Peyer's patch (tissue), 4 donors: ENCODE results near the gene MSI2.

ENCODE experiments used
- POLR2A ChIP-seq, 2 donors: fragments of 450-650 bp; IDR thresholded peaks; one replicate each; pipeline ENCODE4 v1.5.1; 2017; ENCODE audit warnings: antibody characterized with exemption in 2 of 2, mild to moderate bottlenecking in 2 of 2, moderate library complexity in 2 of 2
- TF ChIP-seq, protein P1 (sequence below), 6 experiments: fragments of 450-650 bp in 4 of 6; fragments of 200-600 bp in 2 of 6; sonication (generic) in 1 of 6; IDR thresholded peaks; one replicate each; pipeline ENCODE4 v1.5.1; 2017 to 2019; ENCODE audit warnings: antibody characterized with exemption in 6 of 6, mild to moderate bottlenecking in 3 of 6, moderate library complexity in 1 of 6

GRCh38 chr17:57672971-57673370 is 416.6 kb downstream of the MSI2 start:
- TF ChIP-seq, protein P1, sequence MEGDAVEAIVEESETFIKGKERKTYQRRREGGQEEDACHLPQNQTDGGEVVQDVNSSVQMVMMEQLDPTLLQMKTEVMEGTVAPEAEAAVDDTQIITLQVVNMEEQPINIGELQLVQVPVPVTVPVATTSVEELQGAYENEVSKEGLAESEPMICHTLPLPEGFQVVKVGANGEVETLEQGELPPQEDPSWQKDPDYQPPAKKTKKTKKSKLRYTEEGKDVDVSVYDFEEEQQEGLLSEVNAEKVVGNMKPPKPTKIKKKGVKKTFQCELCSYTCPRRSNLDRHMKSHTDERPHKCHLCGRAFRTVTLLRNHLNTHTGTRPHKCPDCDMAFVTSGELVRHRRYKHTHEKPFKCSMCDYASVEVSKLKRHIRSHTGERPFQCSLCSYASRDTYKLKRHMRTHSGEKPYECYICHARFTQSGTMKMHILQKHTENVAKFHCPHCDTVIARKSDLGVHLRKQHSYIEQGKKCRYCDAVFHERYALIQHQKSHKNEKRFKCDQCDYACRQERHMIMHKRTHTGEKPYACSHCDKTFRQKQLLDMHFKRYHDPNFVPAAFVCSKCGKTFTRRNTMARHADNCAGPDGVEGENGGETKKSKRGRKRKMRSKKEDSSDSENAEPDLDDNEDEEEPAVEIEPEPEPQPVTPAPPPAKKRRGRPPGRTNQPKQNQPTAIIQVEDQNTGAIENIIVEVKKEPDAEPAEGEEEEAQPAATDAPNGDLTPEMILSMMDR (IDR thresholded peaks at IDR 0.05): no peak
- no peak for TF ChIP-seq POLR2A (IDR thresholded peaks at IDR 0.05)
